Heart left ventricle (tissue), 13 donors: Measurements from ENCODE around the gene SLX4.

Experiments used
- CTCF ChIP-seq, 12 donors: fragments of 200-600 bp; sonication (generic) in 4 of 12; IDR thresholded peaks; one replicate each; pipeline versions ENCODE4 v1.5.0 to v1.8.0; 2018 to 2022; ENCODE audit warnings: antibody characterized with exemption in 12 of 12, mild to moderate bottlenecking in 5 of 12
- POLR2A ChIP-seq, 2 donors: fragments of 450-650 bp; IDR thresholded peaks; one replicate each; pipeline ENCODE4 v1.6.1; 2017; ENCODE audit warnings: antibody characterized with exemption in 2 of 2, mild to moderate bottlenecking in 2 of 2, moderate library complexity in 2 of 2
- donor health status: ischemic (EF 13 %, LVEDD 7.1; RV severe dilation, severe dysfunction).
- donor health status: DM: no; HTN: yes; CAD: no.
- donor health status: DM: no; HTN: no; CAD: no.
- donor health status: ischemic (EF 25% LVEDD 6.9; RV normal size, moderate dysfunction).
- donor health status: ischemic (EF 25% LVEDD 5.7; RV mildly dilated, moderate dysfunction).
- donor health status: ischemic (EF 35%, LVEDD 5.7; RV mildly dilated, moderate dysfunction).
- donor health status: nonischemic (EF 11% LVEDD 7.7; RV severe dilation, severe dysfunction).
- donor health status: DM: yes; HTN: yes; CAD: no.
- donor health status: PGD.
- donor health status: ischemic (EF 29% LVEDD 5.4; RV normal size, mild dysfunction).
- donor health status: nonischemic (EF 23%, LVEDD 6.1; RV moderate dilation, normal function).

GRCh38 chr16:3640632-3641501, 29.5 kb upstream of the SLX4 start:
- no peak for TF ChIP-seq CTCF (IDR thresholded peaks at IDR 0.05)
- no peak for TF ChIP-seq POLR2A (IDR thresholded peaks at IDR 0.05)
